Occipital lobe (tissue), 3 donors: ENCODE results near the gene SLX1A. TPM values are rescaled to one million over a fixed set of nuclear protein-coding genes. Genes with fewer than 3 reads are reported as not detected.
"Not testable (repeated sequence)": the region's sequence is repeated elsewhere in the genome, so short reads cannot be mapped to it uniquely, and the experiment has no call there.

Experiments
- DNase-seq: peaks from one replicate; lab custom pipeline; 2025; lab: John Stamatoyannopoulos, UW
- small RNA-seq: library from RNA; depleted of rRNA; stranded (forward); fragments of <200 nt; gene quantifications from one replicate; pipeline ENCODE3, GENCODE V24; 2014
- total RNA-seq: library from RNA; depleted of rRNA; stranded (reverse); fragments of >200 nt; gene quantifications from one replicate; pipeline ENCODE4 v1.2.3, GENCODE V29; 2014

The SLX1A gene
- total RNA-seq, 1 donor from 2014 or later = 13.9 TPM

GRCh38 chr16:30217082-30217481 lies 23.4 kb downstream of the SLX1A start:
- DNase-seq = not testable (repeated sequence)

Small RNA genes within 50 kb of the gene (small RNA-seq; reads per million reads assigned to genes)
- not detected for gene AC106782.4

Other genes starting within 250 kb of the SLX1A start
- 22.5 TPM for gene TMEM219, start 231.8 kb upstream of the SLX1A start, total RNA-seq
- gene TAOK2, start 220.0 kb upstream of the SLX1A start, total RNA-seq = 49.8 TPM
- 13.1 TPM for gene HIRIP3, start 198.3 kb upstream of the SLX1A start, total RNA-seq
- gene INO80E, start 197.6 kb upstream of the SLX1A start, total RNA-seq = 27.8 TPM
- gene DOC2A, start 182.8 kb upstream of the SLX1A start, total RNA-seq = 10.5 TPM
- not detected for gene C16orf92, start 170.7 kb upstream of the SLX1A start, total RNA-seq
- gene TLCD3B, start 162.6 kb upstream of the SLX1A start, total RNA-seq = 12.5 TPM
- gene ALDOA, start 128.1 kb upstream of the SLX1A start, total RNA-seq = 57.4 TPM
- 81.4 TPM for gene PPP4C, start 117.9 kb upstream of the SLX1A start, total RNA-seq
- gene TBX6, start 102.0 kb upstream of the SLX1A start, total RNA-seq = 0.16 TPM
- gene YPEL3, start 97.7 kb upstream of the SLX1A start, total RNA-seq = 21.1 TPM
- gene GDPD3, start 80.3 kb upstream of the SLX1A start, total RNA-seq = 0.47 TPM
- 25.7 TPM for gene MAPK3, start 70.7 kb upstream of the SLX1A start, total RNA-seq
- gene CORO1A, start 10.3 kb upstream of the SLX1A start, total RNA-seq = 15.9 TPM
- gene BOLA2B, start 209 bp upstream of the SLX1A start, total RNA-seq = 12.5 TPM
- gene SULT1A3, start 5.4 kb downstream of the SLX1A start, total RNA-seq = 2.3 TPM
- 0.78 TPM for gene NPIPB13, start 54.6 kb downstream of the SLX1A start, total RNA-seq
- 39.8 TPM for gene CD2BP2, start 161.4 kb downstream of the SLX1A start, total RNA-seq
- gene TBC1D10B, start 176.6 kb downstream of the SLX1A start, total RNA-seq = 25.6 TPM
- 6.1 TPM for gene MYL11, start 180.9 kb downstream of the SLX1A start, total RNA-seq
- under 0.01 TPM for gene SEPTIN1, start 188.7 kb downstream of the SLX1A start, total RNA-seq
- gene ZNF48, start 201.5 kb downstream of the SLX1A start, total RNA-seq = 32.0 TPM
- 6.9 TPM for gene ZNF771, start 213.7 kb downstream of the SLX1A start, total RNA-seq
- gene DCTPP1, start 236.2 kb downstream of the SLX1A start, total RNA-seq = 29.8 TPM